Suprapubic skin (tissue), 3 donors: Measurements from ENCODE around the gene BCL11A.

Experiments
- EP300 ChIP-seq: sonication (generic); formaldehyde crosslinking; IDR thresholded peaks from one replicate; pipeline ENCODE4 v1.6.1; 2017; ENCODE audit warnings: antibody characterized with exemption
- POLR2A ChIP-seq, 2 donors: fragments of 450-650 bp; IDR thresholded peaks; one replicate each; pipeline ENCODE4 v1.6.1; 2017; ENCODE audit warnings: antibody characterized with exemption in 2 of 2, mild to moderate bottlenecking in 2 of 2, moderate library complexity in 2 of 2
- TF ChIP-seq, protein P1 (sequence below), 2 donors: fragments of 200-600 bp in 1 of 2; fragments of 450-650 bp in 1 of 2; sonication (generic) in 1 of 2; IDR thresholded peaks; one replicate each; pipeline ENCODE4 v1.5.1; 2016 to 2019; ENCODE audit warnings: antibody characterized with exemption in 2 of 2, mild to moderate bottlenecking in 1 of 2, moderate library complexity in 1 of 2

DNA sequence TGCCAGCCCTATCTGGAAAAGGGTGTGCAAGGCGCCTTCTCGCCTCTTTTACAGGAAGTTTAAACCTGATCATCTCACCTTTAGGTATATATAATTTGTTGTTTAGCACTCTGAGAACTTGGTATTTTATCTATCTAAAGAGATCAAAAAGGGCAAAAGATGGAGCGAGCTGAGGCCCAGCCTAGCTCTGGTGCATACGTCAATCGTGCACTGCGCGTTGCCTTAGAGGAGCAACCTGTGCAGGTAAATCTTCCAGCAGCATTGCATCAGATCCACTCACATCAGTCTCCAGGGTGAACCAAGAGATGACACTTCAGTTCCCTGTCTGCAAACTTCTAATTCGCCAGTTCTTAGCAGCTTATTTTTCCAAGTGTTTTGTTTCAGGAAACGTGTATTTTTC, 15.4 kb downstream of the BCL11A start:
- TF ChIP-seq, protein P1, sequence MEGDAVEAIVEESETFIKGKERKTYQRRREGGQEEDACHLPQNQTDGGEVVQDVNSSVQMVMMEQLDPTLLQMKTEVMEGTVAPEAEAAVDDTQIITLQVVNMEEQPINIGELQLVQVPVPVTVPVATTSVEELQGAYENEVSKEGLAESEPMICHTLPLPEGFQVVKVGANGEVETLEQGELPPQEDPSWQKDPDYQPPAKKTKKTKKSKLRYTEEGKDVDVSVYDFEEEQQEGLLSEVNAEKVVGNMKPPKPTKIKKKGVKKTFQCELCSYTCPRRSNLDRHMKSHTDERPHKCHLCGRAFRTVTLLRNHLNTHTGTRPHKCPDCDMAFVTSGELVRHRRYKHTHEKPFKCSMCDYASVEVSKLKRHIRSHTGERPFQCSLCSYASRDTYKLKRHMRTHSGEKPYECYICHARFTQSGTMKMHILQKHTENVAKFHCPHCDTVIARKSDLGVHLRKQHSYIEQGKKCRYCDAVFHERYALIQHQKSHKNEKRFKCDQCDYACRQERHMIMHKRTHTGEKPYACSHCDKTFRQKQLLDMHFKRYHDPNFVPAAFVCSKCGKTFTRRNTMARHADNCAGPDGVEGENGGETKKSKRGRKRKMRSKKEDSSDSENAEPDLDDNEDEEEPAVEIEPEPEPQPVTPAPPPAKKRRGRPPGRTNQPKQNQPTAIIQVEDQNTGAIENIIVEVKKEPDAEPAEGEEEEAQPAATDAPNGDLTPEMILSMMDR (IDR thresholded peaks at IDR 0.05), result no peak
- TF ChIP-seq EP300 (no peak), POLR2A (IDR thresholded peaks at IDR 0.05) (no peak)
